ENCODE results near the gene MTTP. TPM values are rescaled to one million over a fixed set of nuclear protein-coding genes. Genes with fewer than 3 reads are reported as not detected.

MTTP gene
- total RNA-seq, 1 donor from 2014 or later = not detected

DNA sequence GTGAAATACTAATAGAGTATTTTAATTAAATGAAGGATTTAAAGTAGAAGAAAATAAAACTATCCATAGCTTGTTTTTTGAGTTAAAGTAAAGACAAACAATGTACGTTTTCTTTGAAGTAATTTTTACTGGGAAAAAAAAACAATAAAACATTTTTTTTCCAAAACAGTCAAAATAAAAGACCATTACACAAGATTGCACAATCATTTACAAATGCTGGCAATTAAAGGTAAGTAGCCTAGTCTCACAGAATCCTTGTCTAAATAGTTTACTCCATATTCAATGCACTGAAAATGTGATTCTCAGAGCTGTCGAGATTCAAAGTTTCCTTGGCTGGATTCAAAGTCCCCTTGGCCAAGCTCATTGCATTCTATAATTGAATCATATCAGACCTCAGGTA lies 61.8 kb downstream of the MTTP start:
- TF ChIP-seq, protein P1, sequence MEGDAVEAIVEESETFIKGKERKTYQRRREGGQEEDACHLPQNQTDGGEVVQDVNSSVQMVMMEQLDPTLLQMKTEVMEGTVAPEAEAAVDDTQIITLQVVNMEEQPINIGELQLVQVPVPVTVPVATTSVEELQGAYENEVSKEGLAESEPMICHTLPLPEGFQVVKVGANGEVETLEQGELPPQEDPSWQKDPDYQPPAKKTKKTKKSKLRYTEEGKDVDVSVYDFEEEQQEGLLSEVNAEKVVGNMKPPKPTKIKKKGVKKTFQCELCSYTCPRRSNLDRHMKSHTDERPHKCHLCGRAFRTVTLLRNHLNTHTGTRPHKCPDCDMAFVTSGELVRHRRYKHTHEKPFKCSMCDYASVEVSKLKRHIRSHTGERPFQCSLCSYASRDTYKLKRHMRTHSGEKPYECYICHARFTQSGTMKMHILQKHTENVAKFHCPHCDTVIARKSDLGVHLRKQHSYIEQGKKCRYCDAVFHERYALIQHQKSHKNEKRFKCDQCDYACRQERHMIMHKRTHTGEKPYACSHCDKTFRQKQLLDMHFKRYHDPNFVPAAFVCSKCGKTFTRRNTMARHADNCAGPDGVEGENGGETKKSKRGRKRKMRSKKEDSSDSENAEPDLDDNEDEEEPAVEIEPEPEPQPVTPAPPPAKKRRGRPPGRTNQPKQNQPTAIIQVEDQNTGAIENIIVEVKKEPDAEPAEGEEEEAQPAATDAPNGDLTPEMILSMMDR (IDR thresholded peaks at IDR 0.05; ENCODE audit: partially characterized antibody, unreplicated experiment) = no peak
- H3K4me1 Mint-ChIP-seq (ENCODE audit: low read depth, unreplicated experiment) = peaks cover 9% of the 10 kb centered on the region
- no peak overlapping the region for H3K4me3 Mint-ChIP-seq (ENCODE audit: unreplicated experiment)
- no peaks in the 10 kb centered on the region for H3K27me3 Mint-ChIP-seq (ENCODE audit: unreplicated experiment)
- no peaks in the 10 kb centered on the region for H3K9me3 Mint-ChIP-seq (ENCODE audit: unreplicated experiment)
- no peak for DNase-seq
- no peaks in the 10 kb centered on the region for H3K36me3 Mint-ChIP-seq (ENCODE audit: unreplicated experiment)
- no peak overlapping the region for H3K27ac Mint-ChIP-seq (ENCODE audit: unreplicated experiment)

DNA sequence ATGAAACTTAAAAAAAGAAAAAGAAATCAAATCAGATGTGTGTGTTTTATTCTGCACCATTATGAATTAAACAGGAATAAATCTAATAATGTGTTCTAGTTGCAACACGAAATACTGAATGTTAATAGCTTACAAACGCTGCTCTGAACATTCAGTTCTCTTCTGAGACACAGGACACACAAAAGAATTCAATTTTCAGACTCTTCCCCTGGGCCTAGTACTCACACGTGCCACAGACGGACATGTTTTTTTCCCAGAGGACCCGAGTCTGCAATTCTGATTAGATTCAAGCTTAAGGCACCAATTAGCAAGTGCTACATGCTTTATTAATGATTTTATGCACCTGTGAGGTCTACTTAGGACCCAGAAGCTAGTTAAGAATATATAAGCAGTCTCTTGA lies 62.5 kb downstream of the MTTP start:
- Mint-ChIP-seq H3K4me3 (ENCODE audit: unreplicated experiment) (no peak overlapping the region), H3K27ac (ENCODE audit: unreplicated experiment) (no peak overlapping the region), H3K4me1 (ENCODE audit: low read depth, unreplicated experiment) (peaks cover 9% of the 10 kb centered on the region), H3K27me3 (ENCODE audit: unreplicated experiment) (no peaks in the 10 kb centered on the region), H3K36me3 (ENCODE audit: unreplicated experiment) (no peaks in the 10 kb centered on the region), H3K9me3 (ENCODE audit: unreplicated experiment) (no peaks in the 10 kb centered on the region)
- DNase-seq = no peak
- TF ChIP-seq, protein P1 (IDR thresholded peaks at IDR 0.05; ENCODE audit: partially characterized antibody, unreplicated experiment) = no peak

DNA sequence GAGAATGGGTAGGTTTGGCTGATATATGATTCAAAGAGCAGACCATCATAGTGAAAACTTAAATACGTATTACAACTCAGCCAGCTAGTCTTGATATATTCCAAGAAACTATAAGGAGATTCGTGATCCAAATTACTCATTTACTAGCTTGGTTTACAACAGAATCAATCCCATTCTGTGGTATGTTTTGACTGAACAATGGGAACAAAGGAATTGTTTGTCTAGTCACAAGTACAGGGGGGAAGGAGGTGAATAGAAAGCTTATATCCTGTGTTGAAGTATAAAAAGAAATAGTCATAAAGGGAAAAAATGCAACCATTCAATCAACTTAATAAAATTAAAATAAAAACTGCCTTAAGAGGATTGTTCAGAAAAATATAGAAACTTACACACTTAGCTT lies 66.1 kb downstream of the MTTP start:
- H3K4me3 Mint-ChIP-seq (ENCODE audit: unreplicated experiment) = no peak overlapping the region
- no peak for DNase-seq
- peaks cover 2% of the 10 kb centered on the region for H3K9me3 Mint-ChIP-seq (ENCODE audit: unreplicated experiment)
- H3K27me3 Mint-ChIP-seq (ENCODE audit: unreplicated experiment) = peaks cover 2% of the 10 kb centered on the region
- no peak overlapping the region for H3K27ac Mint-ChIP-seq (ENCODE audit: unreplicated experiment)
- peaks cover 22% of the 10 kb centered on the region for H3K4me1 Mint-ChIP-seq (ENCODE audit: low read depth, unreplicated experiment)
- no peaks in the 10 kb centered on the region for H3K36me3 Mint-ChIP-seq (ENCODE audit: unreplicated experiment)
- TF ChIP-seq, protein P1 (IDR thresholded peaks at IDR 0.05; ENCODE audit: partially characterized antibody, unreplicated experiment) = no peak

DNA sequence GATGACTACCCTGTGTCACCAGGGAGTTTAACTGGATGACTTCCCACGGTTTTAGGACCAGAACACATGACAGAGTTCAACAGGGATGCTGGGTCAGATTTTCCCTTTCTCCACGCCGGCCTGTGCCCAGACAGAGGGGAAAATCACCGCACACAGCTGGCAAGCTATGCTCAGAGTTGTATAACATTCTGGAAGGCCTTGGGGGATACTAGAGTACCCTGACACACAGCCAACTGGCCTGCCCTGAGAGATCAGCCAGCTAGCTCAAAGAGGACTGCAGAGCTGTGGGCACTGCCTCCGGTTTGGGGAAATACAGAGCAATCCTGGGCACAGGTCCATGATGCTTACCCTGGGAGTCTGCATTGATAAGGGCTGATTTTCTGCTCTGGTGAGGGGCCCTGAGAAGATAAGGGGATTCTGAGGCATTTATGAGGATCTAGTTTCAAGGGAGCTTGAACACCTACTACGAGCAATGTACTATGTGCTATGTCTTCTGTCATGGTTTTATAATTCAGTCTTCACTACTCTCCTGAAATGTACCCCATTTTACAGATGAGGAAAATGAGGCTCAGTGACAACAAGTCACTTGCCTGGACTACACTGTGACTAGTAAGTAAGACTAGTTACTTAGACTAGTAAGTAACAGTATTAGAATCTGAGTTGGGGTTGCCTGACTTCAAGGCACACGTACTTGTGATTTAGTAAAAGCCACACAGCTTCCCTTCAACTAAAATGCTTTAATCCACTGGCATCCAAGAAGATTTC lies 68.3 kb downstream of the MTTP start:
- Mint-ChIP-seq H3K27me3 (ENCODE audit: unreplicated experiment) (peaks cover 5% of the 10 kb centered on the region), H3K4me1 (ENCODE audit: low read depth, unreplicated experiment) (peaks cover 28% of the 10 kb centered on the region), H3K27ac (ENCODE audit: unreplicated experiment) (no peak overlapping the region), H3K9me3 (ENCODE audit: unreplicated experiment) (peaks cover 4% of the 10 kb centered on the region), H3K36me3 (ENCODE audit: unreplicated experiment) (no peaks in the 10 kb centered on the region), H3K4me3 (ENCODE audit: unreplicated experiment) (no peak overlapping the region)
- DNase-seq = no peak
- TF ChIP-seq, protein P1 (IDR thresholded peaks at IDR 0.05; ENCODE audit: partially characterized antibody, unreplicated experiment) = no peak

DNA sequence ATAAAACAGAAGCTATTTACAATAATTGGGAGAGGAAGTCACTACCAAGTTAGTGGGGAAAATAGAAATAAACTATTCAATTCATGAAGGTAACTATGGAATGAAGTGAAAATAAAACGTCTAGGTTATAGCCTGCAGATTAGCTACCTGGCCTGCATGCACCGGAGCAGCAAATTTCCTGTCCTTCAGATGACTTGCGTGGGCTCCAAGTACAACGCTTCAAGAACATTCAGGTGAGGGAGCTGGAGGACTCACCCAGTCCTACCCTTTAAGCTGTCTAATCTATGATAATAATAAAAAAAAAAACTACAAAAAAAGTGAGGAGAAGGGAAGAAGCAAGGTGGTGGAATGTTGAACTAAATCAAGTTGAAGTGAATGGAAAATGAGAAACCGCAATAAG lies 69.8 kb downstream of the MTTP start:
- peaks cover 39% of the 10 kb centered on the region for H3K4me1 Mint-ChIP-seq (ENCODE audit: low read depth, unreplicated experiment)
- TF ChIP-seq, protein P1 (IDR thresholded peaks at IDR 0.05; ENCODE audit: partially characterized antibody, unreplicated experiment) = no peak
- peaks cover 6% of the 10 kb centered on the region for H3K9me3 Mint-ChIP-seq (ENCODE audit: unreplicated experiment)
- H3K27ac Mint-ChIP-seq (ENCODE audit: unreplicated experiment) = no peak overlapping the region
- H3K27me3 Mint-ChIP-seq (ENCODE audit: unreplicated experiment) = peaks cover 5% of the 10 kb centered on the region
- no peak for DNase-seq
- H3K4me3 Mint-ChIP-seq (ENCODE audit: unreplicated experiment) = no peak overlapping the region
- no peaks in the 10 kb centered on the region for H3K36me3 Mint-ChIP-seq (ENCODE audit: unreplicated experiment)

Measured in glutamatergic neuron (in vitro differentiated cells).